Loucy (cell line): Measurements from ENCODE around the gene MTA1.

ENCODE experiments used
- H2AFZ ChIP-seq: fragments of 200-600 bp; sonication (generic); 2 replicates; pipeline ENCODE4 v1.6.0; 2016; ENCODE audit warnings: antibody characterized with exemption, mild to moderate bottlenecking, low read length, moderate library complexity
- H3F3A ChIP-seq: fragments of 200-600 bp; 2 replicates; pipeline ENCODE4 v1.6.0; 2016; ENCODE audit warnings: antibody characterized with exemption, low read depth, mild to moderate bottlenecking
- H3K27me3 ChIP-seq: fragments of 200-600 bp; sonication (generic); 2 replicates; pipeline ENCODE4 v1.6.1; 2014; ENCODE audit warnings: low read length, mild to moderate bottlenecking; ENCODE audit not compliant: insufficient read depth, poor library complexity, severe bottlenecking
- H3K36me3 ChIP-seq: fragments of 200-600 bp; sonication (generic); 2 replicates; pipeline ENCODE4 v1.6.1; 2016; ENCODE audit warnings: low read length; ENCODE audit not compliant: insufficient read depth
- H3K4me1 ChIP-seq: fragments of 200-600 bp; sonication (generic); 2 replicates; pipeline ENCODE4 v1.5.1; 2014; ENCODE audit warnings: low read length, mild to moderate bottlenecking; ENCODE audit not compliant: insufficient read depth, poor library complexity, severe bottlenecking
- H3K4me2 ChIP-seq: fragments of 200-600 bp; sonication (generic); 2 replicates; pipeline ENCODE4 v1.6.0; 2014; ENCODE audit warnings: antibody characterized with exemption, low read length, low read depth, mild to moderate bottlenecking; ENCODE audit not compliant: poor library complexity, severe bottlenecking
- H3K4me3 ChIP-seq: fragments of 200-600 bp; sonication (generic); 2 replicates; pipeline ENCODE4 v1.5.1; 2014; ENCODE audit warnings: low read length, mild to moderate bottlenecking, mixed read lengths; ENCODE audit not compliant: poor library complexity, severe bottlenecking
- H3K79me2 ChIP-seq: fragments of 200-600 bp; sonication (generic); 2 replicates; pipeline ENCODE4 v1.6.1; 2014; ENCODE audit warnings: low read length; ENCODE audit not compliant: insufficient read depth
- H3K9ac ChIP-seq: fragments of 200-600 bp; sonication (generic); 2 replicates; pipeline ENCODE4 v1.6.0; 2014; ENCODE audit warnings: mild to moderate bottlenecking, low read depth, low read length, moderate library complexity; ENCODE audit not compliant: poor library complexity, severe bottlenecking
- H3K9me2 ChIP-seq: fragments of 200-600 bp; sonication (generic); replicated peaks from 2 replicates; pipeline ENCODE4 v1.6.1; 2016; ENCODE audit warnings: low read depth, low read length, mixed read lengths
- H3K9me3 ChIP-seq: fragments of 200-600 bp; sonication (generic); 2 replicates; pipeline ENCODE4 v1.6.1; 2014; ENCODE audit warnings: mild to moderate bottlenecking, antibody characterized with exemption, low read length, low read depth; ENCODE audit not compliant: insufficient read depth
- H4K20me1 ChIP-seq: fragments of 200-600 bp; sonication (generic); 2 replicates; pipeline ENCODE4 v1.6.0; 2014; ENCODE audit warnings: antibody characterized with exemption, low read length, mild to moderate bottlenecking; ENCODE audit not compliant: insufficient read depth, poor library complexity, severe bottlenecking
- CTCF ChIP-seq: fragments of 200-600 bp; sonication (generic); conservative IDR thresholded peaks from 2 replicates; pipeline ENCODE4 v1.5.1; 2014; ENCODE audit warnings: mild to moderate bottlenecking, antibody characterized with exemption, low read length
- EZH2phosphoT487 ChIP-seq: fragments of 200-600 bp; IDR thresholded peaks from 2 replicates; pipeline ENCODE4 v1.6.1; 2018; ENCODE audit warnings: antibody characterized with exemption, mild to moderate bottlenecking, moderate library complexity, borderline replicate concordance

MTA1 gene

GRCh38 chr14:105378873-105379685 is 40.5 kb upstream of the MTA1 start:
- no peak overlapping the region for H3K4me3 ChIP-seq
- H3K36me3 ChIP-seq: peaks cover 8% of the 10 kb centered on the region; the same call in 1 of the 2 replicates
- H3K79me2 ChIP-seq: no peaks in the 10 kb centered on the region; the same call in 1 of the 2 replicates
- no peaks in the 10 kb centered on the region for H4K20me1 ChIP-seq
- no peaks in the 10 kb centered on the region for H3K27me3 ChIP-seq
- no peak overlapping the region for H2AFZ ChIP-seq
- no peak overlapping the region for H3K4me2 ChIP-seq
- no peaks in the 10 kb centered on the region for H3K9me3 ChIP-seq
- H3F3A ChIP-seq: peaks cover 3% of the 10 kb centered on the region; the same call in 1 of the 2 replicates
- no peaks in the 10 kb centered on the region for H3K9me2 ChIP-seq
- H3K9ac ChIP-seq: peak overlapping the region; percentile 47
- peaks cover 30% of the 10 kb centered on the region for H3K4me1 ChIP-seq
- TF ChIP-seq EZH2phosphoT487 (no peak), CTCF (no peak)

- H3K9me3 ChIP-seq: no peaks in the 10 kb centered on the region
- no peak for TF ChIP-seq EZH2phosphoT487
- no peak for TF ChIP-seq CTCF
- H3K9ac ChIP-seq: no peak overlapping the region
- H3K4me3 ChIP-seq: no peak overlapping the region
- no peaks in the 10 kb centered on the region for H4K20me1 ChIP-seq
- H3K27me3 ChIP-seq: no peaks in the 10 kb centered on the region
- H3K36me3 ChIP-seq: peaks cover 11% of the 10 kb centered on the region; the same call in 1 of the 2 replicates
- peaks cover 21% of the 10 kb centered on the region for H3K4me1 ChIP-seq
- H3K4me2 ChIP-seq: no peak overlapping the region
- no peaks in the 10 kb centered on the region; the same call in 1 of the 2 replicates for H3K79me2 ChIP-seq
- H3K9me2 ChIP-seq: no peaks in the 10 kb centered on the region
- H2AFZ ChIP-seq: no peak overlapping the region
- peaks cover 3% of the 10 kb centered on the region; the same call in 1 of the 2 replicates for H3F3A ChIP-seq
Measured at GRCh38 chr14:105379946-105380345, 39.7 kb upstream of the MTA1 start.

- peaks cover 13% of the 10 kb centered on the region; the same call in 1 of the 2 replicates for H3K36me3 ChIP-seq
- no peak overlapping the region for H3K9ac ChIP-seq
- H3K79me2 ChIP-seq: no peaks in the 10 kb centered on the region; the same call in 1 of the 2 replicates
- no peak overlapping the region for H2AFZ ChIP-seq
- H3K4me1 ChIP-seq: peaks cover 20% of the 10 kb centered on the region
- no peak for TF ChIP-seq EZH2phosphoT487
- TF ChIP-seq CTCF: no peak
- no peaks in the 10 kb centered on the region for H3K9me2 ChIP-seq
- no peaks in the 10 kb centered on the region for H3K27me3 ChIP-seq
- H4K20me1 ChIP-seq: no peaks in the 10 kb centered on the region
- H3K4me2 ChIP-seq: no peak overlapping the region
- H3K9me3 ChIP-seq: no peaks in the 10 kb centered on the region
- H3K4me3 ChIP-seq: no peak overlapping the region
- peaks cover 3% of the 10 kb centered on the region; the same call in 1 of the 2 replicates for H3F3A ChIP-seq
Measured at GRCh38 chr14:105380756-105381155, 38.9 kb upstream of the MTA1 start.
